GF-D8 (cell line): Measurements from ENCODE around the gene GIMAP2.

Source experiments
- DNase-seq: peaks from one replicate; lab custom pipeline; 2025; lab: John Stamatoyannopoulos, UW

Gene GIMAP2

GRCh38 chr7:150733482-150734095 lies 48.1 kb downstream of the GIMAP2 start:
- DNase-seq = no peak

- no peak for DNase-seq
Observed at GRCh38 chr7:150734254-150734653, 48.7 kb downstream of the GIMAP2 start.

- DNase-seq = no peak
Observed at GRCh38 chr7:150735596-150736358, 50.3 kb downstream of the GIMAP2 start.

- no peak for DNase-seq
Observed at GRCh38 chr7:150736864-150737263, 51.4 kb downstream of the GIMAP2 start.

- DNase-seq = no peak
Observed at GRCh38 chr7:150737265-150738055, 52.0 kb downstream of the GIMAP2 start, which contains the start of gene GIMAP5. Gene GIMAP5, plus strand, starts transcription at chr7:150737418. Its CDS starts 3,467 bp downstream, at chr7:150740885.

- DNase-seq = no peak
Observed at GRCh38 chr7:150738092-150738491, 52.6 kb downstream of the GIMAP2 start.

- DNase-seq = no peak
Observed at GRCh38 chr7:150738591-150739001, 53.1 kb downstream of the GIMAP2 start.

GRCh38 chr7:150739033-150739432 lies 53.5 kb downstream of the GIMAP2 start:
- no peak for DNase-seq

- DNase-seq = no peak
Observed at GRCh38 chr7:150740053-150740452, 54.5 kb downstream of the GIMAP2 start.

- no peak for DNase-seq
Observed at GRCh38 chr7:150742286-150742968, 56.9 kb downstream of the GIMAP2 start.
